ENCODE results near the gene ZSCAN21.

The ZSCAN21 gene

GRCh38 chr7:100079024-100079560 lies 29.5 kb downstream of the ZSCAN21 start:
- no peak for DNase-seq

DNA sequence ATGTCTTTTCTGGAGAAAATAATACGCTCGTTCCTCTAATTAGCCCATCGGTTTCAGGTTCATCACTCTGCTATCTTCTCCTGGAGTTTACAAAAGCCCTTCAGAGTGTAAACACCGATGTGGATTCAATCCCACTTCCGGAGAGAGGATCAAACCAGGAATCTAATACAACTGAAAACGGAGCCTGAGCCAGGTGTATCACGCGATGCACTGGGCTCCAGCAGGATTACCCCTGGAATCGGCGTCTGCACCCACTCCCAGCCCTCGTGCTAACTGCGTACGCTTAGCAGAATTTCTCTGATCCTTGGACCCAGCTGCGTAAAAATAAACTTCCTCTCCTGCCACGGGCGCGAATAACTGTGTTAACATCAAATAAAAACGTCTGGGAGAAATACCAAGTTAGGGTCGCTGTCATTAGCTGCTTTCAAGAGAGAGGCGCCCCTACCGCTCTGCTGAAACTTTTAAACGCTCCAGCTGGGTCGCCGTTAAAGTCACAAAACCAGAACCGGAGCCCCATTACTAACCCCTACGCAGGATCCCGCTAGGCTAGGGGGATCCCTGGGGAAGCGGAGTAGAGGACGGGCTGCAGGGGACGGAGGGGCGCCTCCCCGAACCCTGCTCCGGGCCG lies 31.4 kb downstream of the ZSCAN21 start:
- DNase-seq = no peak

- DNase-seq = peak; percentile 84
Observed at GRCh38 chr7:100081535-100082102, 32.0 kb downstream of the ZSCAN21 start, which contains the start of gene ZNF3. Gene ZNF3, minus strand, starts transcription at chr7:100081723. Its CDS starts 4,366 bp downstream, at chr7:100077357.

DNA sequence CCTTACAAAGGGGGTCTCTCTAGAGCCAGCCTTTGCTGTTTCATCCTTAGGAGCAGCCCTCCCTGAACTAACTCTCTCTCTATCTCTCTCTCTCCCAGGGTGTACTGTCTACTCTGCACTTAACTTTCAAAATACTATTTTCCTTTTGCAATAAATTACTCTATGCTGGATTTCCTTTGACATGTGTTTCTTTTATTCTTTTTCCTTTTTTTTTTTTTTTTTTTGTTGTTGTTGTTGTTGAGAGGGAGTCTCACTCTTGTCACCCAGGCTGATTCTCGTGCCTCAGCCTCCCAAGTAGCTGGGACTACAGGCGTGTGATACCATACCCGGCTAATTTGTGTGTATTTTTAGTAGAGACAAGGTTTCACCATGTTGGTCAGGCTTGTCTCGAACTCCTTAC lies 33.4 kb downstream of the ZSCAN21 start:
- no peak for DNase-seq

GRCh38 chr7:100085515-100085914 lies 35.9 kb downstream of the ZSCAN21 start:
- no peak for DNase-seq

- no peak for DNase-seq
Observed at GRCh38 chr7:100087055-100087750, 37.6 kb downstream of the ZSCAN21 start.

- no peak for DNase-seq
Observed at GRCh38 chr7:100088095-100088620, 38.6 kb downstream of the ZSCAN21 start.

DNA sequence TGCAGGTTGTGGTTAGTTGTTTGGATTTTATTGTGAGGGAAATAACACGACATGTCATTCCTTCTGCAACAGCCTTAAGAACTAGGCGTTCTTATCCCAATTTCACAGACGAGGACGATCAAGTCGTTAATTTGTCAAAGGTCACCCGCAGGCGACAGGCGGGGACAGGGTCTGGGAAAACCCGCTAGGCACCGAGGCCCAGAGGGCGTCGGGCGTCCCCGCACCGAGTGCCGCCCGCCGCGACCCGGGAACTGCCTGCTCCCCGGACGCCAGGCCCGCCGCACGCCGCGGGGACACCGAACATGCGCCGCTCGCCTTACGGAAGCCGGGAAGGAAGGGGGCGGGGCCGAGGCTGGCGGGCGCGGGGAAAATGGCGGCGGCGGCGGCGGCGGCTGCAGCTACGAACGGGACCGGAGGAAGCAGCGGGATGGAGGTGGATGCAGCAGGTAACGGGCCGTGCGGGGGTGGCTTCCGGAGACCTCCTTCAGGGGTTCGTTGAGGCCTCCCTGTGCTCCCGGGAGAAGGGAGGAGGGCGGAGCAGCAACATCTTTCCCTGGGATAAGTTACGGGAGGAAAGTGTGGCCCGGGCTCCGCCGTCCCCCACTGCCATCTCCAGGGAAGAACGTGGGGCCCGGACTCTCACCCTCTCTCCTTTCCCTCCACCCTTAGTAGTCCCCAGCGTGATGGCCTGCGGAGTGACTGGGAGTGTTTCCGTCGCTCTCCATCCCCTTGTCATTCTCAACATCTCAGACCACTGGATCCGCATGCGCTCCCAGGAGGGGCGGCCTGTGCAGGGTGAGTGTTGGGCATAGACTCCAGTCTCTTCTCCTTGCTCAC lies 39.3 kb downstream of the ZSCAN21 start, which contains the start of gene COPS6:
Gene COPS6, plus strand, starts transcription at position 349 of the 837 bp plus-strand sequence. Its CDS starts 22 bp downstream, at position 371.
- DNase-seq = no peak

- DNase-seq = no peak
Observed at GRCh38 chr7:100089458-100090196, 40.1 kb downstream of the ZSCAN21 start.

DNA sequence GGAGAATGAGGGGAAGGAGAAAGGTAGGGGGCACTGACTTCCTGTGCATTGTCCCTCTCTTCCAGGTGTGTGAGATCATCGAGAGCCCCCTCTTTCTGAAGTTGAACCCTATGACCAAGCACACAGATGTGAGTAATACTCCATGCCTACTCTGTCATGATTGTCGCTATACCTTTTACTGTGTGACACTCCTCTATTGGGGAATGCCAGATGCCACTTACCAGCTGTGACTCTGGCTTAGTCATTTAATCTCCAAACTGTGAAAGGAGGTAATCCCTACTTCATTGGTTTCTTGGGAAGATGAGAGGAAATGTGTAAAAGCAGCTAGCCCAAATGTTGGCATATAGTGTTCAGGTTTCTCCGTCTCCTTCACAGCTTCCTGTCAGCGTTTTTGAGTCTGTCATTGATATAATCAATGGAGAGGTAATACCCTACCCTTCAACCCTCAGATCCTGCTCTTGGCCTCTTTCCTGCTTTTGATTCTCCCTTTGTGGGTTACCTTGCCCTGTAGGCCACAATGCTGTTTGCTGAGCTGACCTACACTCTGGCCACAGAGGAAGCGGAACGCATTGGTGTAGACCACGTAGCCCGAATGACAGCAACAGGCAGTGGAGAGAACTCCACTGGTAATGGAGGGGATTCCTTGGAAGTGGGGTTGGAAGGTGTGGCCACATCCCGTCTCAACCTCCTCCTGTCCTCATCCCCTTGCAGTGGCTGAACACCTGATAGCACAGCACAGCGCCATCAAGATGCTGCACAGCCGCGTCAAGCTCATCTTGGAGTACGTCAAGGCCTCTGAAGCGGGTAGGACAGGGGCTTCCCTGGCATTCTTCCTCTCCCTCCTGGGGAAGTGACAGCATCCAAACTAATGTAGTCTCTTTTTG lies 41.2 kb downstream of the ZSCAN21 start:
- no peak for DNase-seq

- DNase-seq = no peak
Observed at GRCh38 chr7:100091411-100092181, 42.0 kb downstream of the ZSCAN21 start.

DNA sequence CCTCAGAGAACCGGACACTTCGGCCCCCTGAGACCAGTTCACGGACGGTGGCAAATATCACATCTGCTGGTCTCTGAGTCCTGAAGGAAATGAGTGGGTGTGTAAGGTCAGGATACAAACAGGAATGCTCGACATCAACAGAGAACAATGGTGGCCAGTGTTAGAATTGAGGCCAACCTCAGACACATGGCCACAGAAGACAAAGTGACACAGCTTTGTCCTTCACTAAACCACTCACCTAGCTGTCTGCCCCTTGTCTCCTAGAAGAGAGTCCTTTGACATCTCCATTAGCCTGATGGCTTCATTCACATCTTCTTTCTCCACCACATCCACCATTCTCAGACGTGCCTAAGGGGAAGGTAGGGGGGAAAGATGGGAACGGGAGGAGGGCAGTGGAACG lies 43.5 kb downstream of the ZSCAN21 start:
- no peak for DNase-seq

- no peak for DNase-seq
Observed at GRCh38 chr7:100093498-100093897, 43.9 kb downstream of the ZSCAN21 start.

DNA sequence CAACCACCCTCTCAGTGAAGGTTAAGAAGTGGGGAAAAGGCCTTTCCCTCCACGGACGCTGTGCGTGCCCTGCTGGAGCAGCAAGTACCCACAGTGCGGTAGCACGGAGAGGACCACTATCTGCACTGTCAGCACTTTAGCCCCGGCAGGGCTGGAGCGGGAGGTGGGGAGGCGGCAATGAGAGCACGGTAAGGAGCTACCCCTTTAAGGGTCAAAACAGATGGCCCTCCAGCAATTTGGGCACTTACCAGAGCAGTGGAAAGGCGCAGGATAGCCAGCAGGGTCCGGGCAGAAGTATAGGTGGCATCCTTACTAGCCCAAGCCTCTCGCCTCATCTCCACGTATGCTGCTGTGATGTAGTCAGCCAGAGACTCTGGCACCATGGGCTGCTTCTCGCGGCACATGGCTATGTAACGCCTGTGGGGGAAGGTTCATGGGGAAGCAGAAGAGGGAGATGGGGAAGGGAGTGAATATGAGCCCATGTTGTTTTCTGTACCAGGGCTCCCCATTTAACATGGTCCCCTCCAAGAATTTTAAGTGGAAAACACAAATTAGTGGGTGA lies 44.4 kb downstream of the ZSCAN21 start:
- no peak for DNase-seq

DNA sequence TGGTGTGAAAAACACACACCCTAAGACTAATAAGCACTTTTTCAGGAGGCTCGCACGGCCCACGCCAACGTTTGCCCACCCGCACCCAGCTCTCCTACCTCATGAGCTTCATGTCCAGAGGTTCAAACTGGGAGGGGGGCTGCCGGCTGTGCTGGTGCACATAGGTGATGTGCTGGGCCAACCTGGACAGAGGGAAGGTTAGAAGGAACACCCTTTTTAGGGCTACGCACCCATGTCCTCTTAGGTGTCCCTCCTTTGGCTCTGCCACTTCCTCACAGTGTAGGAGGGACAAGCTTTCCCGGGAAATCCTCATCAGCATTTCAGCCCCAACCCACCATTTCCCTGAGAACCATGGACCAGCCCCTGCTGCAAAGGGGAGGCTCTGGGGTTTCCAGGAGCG lies 45.7 kb downstream of the ZSCAN21 start:
- no peak for DNase-seq

- DNase-seq = no peak
Observed at GRCh38 chr7:100095704-100096103, 46.1 kb downstream of the ZSCAN21 start.

DNA sequence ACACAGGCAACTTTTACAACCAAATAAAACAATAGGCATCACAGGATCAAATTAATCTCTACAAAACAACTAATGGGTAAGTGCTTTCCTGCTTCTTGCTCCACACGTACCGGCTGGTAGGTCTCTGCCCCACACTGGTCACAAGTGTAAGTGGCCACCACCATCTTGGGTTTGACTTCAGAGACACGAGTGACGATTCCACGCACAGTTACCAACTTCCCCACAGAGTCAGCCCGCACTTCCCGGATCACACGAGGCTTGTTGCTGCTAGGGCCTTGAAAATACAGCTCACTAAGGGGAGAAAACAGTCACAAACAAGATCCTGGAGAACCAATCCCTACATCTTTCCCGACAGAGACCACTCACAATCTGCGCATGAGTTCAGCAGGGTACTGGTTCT lies 49.3 kb downstream of the ZSCAN21 start:
- no peak for DNase-seq

- no peak for DNase-seq
Observed at GRCh38 chr7:100099452-100099851, 49.9 kb downstream of the ZSCAN21 start.

- DNase-seq = no peak
Observed at GRCh38 chr7:100100420-100101015, 50.9 kb downstream of the ZSCAN21 start.
